GM18858 (cell line): Measurements from ENCODE around the gene CCDC80.
"Not testable (repeated sequence)": the region's sequence is repeated elsewhere in the genome, so short reads cannot be mapped to it uniquely, and the experiment has no call there.

Experiments used
- ATAC-seq: cut with Tn5 transposase; IDR thresholded peaks from one replicate; pipeline ENCODE4 v1.9.1; 2021; ENCODE audit not compliant: unreplicated experiment

The CCDC80 gene

DNA sequence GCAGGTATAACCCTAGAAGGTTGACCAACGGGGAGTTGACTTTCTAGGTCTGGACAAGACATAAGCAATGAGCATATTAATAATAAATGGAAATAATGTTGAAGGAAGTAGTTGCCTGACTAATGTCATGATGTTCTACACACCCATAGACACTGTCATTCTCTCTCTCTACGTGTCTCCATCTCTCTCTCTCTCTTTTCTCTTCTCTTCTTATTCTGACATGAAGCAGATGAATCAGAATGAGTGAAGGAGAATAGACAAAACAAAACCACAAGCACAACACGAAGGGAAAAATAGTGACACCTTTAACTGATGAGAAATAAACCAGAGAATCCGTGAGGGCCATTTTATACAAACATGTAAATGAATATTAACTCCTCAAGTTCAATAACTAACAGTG, 26.7 kb upstream of the CCDC80 start:
- ATAC-seq = no peak

DNA sequence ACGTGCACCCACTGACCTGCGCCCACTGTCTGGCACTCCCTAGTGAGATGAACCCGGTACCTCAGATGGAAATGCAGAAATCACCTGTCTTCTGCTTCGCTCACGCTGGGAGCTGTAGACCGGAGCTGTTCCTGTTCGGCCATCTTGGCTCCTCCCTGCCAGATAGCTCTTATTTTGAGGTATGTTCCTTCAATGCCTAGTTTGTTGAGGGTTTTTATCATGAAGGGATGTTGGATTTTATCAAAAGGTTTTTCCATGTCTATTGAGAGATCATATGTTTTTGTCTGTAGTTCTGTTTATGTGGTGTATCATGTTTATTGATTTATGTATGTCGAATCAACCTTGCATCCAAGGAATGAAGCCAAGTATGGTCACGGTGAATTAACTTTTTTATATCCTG, 24.1 kb upstream of the CCDC80 start:
- not testable (repeated sequence) for ATAC-seq

DNA sequence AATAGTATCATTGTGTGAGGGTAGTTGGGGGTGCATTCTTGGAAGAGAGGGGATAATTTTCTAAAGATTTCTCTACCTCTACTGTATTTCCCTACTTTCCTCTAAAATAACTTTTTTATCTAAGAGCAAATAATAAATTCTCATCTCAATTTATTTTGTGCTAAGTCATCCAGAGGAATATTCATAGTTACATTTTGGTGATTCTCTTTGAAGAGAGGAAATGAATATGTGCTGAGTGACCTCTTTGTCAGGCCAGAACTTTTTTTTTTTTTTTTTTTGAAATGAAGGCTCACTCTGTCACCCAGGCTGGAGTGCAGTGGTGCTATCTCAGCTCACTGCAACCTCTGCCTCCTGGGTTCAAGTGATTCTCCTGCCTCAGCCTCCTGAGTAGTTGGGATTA, 15.1 kb upstream of the CCDC80 start:
- no peak for ATAC-seq

DNA sequence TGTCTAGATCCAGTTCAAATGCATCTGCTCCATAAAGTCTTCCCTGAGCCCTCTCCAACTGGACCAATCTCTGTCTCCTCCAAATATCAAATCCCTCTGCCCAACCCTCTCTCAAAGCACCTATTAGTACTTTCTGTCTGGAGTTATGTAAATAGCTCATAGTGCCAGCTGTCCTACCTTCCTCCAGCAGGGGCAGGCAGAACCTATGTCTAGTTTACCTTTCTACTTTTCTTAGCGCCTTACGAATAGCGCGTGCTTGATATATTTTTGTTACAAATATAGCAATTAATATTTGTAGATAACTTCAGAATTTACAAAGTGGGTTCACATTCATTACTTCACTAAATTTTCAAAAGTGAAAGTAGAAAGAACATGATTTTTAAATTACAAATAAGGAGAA, 14.0 kb upstream of the CCDC80 start:
- ATAC-seq = no peak

DNA sequence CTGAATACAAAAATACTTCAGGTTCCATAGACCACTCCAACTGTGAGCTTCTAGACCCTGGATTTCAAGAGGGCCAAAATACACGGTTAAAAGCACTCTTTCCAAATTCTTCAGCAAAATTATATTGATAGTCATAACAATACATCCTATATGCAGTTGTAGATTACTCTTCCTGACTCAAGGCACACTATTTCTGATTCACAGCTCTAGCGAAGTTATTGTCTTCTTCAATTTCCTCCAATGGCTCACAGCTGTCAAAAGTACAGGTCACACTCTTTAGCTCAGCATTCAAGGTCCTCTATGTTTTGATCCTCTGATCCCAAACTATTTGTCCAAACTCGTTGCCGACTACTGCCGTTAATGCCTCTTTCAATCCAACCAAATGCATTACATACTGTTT, 13.5 kb upstream of the CCDC80 start:
- no peak for ATAC-seq

DNA sequence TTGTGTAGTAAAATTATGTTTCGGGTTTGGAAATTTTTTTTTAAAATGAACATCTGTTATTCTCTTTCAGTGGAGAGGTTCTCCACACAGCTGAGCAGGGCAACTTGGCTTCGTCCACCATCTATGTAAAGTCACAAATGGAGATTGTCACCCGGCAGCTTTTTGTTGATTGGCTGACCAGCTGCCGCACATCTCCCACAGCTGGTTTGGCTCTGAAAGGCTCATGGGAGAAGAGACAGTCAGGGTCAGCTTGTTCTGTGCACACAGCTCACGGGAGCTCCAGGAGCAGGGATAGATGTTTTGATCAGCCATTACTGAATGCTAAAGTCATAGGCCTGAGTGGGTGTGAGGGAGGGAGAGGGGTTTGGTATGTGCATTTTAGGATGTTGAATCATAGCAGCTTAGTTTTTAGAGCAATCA, 12.9 kb upstream of the CCDC80 start:
- no peak for ATAC-seq

DNA sequence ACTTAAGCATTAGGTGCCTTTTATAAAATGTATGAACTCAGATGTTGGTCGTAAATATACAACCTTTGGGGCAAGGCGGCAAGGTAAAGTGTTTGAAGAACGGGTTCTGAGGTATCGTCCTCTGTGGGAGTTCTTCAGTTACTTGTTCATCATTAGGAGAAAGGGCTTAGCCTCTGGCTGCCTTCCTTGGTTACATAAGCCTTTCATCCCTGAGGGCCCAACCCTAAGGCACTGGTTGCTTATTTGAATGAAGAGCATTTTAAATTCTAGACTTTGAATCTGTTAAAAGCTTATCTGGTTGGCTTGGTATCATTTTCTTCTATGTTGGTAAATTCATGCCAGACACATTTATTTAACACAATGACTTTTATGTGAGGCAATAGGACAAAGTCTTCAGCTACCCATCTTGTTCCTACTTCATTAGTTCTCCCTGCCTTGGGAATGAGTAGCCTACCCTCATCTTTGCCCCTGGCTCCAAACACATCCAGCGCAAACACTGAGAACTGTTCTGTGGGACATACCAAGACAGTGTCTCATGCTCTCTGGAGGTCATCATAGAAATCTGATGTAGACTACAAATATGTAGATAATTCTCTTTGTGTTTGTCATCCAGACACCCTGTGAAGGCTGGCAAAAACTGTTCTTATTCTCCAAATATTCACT, 12.4 kb upstream of the CCDC80 start:
- ATAC-seq = no peak

DNA sequence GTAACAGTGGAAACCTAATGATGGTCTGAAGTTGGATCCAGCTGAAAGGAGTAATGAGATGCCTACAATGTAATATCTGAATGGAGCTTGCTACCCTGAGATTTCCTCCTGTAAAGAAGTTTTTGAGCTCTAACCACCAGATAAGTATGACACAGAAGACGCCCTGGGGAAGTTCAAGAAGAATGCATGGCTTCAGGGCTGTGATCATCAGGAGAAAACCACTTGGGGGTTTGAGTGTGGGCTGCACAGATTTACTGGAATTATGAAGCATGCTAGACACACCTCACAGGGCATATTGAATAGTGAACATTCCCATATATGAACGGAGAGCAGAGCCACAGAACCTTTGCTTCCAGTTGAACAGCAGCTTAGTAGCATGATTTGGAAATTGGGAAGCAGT, 10.6 kb upstream of the CCDC80 start:
- ATAC-seq = no peak

DNA sequence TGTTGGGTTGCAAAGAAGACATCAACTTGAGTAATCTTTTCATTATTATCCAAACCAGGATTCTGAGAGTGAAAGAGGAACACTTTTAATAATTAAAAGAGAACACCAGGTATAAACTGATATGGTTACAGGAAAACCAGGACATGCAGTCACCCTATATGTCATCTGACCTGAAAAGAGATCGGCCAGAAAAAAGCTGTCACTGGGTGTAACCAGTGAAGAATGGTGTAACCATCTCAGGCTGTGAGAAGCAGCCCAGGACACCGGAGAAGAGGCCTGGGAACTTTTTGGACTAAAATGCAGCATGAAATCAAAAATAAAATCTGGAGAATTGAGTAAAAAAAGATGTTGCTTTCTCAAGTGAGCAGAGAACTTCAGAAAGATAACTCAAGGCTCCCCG, 10.1 kb upstream of the CCDC80 start:
- ATAC-seq = no peak

DNA sequence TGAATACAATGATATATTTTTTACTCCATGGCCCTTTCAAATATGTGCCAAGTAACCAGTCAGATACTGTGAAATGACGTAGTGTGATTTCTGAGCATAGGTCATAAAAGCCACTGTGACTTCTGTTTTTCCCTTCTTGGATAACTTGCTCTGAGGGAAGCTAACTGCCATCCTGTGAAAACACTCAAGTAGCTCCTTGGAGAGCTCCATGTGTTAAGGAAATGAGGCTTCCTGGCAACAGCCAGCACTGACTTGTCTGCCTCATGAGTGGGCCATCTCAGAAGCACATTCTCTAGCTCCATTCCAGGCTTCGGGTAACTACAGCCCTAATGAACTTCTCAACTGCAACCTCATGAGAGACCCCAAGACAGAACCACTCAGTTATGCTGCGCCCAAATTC, 9.5 kb upstream of the CCDC80 start:
- no peak for ATAC-seq

DNA sequence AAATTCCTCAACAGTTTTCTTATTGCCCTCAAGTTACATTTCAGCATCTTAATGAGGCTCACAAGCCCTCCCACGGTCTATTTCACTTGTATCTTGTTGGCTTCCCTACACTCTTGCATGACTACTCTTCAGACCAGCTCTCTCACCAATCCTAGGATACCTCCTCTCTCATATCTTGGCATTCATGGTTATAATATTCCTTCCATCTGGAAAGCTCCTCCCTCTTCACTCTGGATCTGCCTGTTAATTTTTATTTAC, 8.5 kb upstream of the CCDC80 start:
- no peak for ATAC-seq

DNA sequence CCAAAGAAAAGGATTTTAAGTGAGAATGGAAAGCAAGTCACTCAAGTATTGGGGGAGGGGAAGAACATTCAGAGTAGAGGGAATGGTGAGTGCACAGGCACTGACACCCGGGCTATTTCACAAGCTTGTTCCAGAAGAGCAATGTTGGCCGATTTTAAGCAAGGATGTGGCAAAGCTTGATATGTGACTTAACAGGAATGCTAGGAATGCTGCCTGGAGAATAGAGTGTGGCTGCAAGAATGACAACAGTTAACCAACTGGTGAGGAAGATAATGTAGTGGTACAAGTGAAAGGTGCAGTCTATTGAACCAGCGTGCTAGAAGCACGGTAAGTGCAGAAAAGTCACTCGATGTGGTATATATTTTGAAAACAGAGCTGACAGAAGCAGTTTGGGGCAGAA, 6.2 kb upstream of the CCDC80 start:
- no peak for ATAC-seq

DNA sequence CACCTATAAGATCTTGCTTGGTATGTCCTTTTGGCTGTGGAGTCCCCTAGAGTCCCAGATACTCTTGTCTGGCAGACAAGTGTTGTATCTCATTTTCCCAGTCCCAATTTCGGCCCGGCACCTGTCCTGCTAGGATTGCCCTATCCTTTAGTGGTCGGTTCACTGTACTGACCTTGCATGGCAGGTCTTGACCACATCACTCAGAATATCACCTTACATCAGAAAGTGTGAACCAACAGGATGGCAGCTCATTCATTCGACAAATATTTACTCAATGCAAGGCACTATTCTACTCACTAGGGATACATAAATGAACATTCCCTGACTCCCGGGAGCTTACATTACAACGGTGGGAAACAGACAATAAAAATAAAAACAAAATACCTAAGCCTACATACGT, 5.7 kb upstream of the CCDC80 start:
- ATAC-seq = no peak

DNA sequence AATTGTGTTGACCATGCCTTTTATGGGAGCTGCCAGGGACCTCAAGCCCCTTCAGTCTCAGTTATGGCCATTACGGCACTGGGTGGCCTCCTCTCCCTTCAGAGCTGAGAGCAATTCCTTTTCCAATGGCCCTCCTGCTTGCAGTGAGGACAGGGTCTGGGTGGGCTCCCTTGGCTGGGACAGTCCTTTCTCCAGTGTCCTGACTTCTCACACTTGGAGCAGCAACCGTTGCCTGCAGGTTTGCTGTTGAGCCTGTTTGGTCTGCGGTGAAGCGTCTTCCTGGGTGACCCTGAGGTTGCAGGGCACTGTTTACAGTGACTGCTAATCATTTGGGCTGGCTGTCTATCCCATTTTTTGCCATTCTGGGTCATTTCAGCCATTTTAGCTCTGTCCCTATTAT, 3.5 kb upstream of the CCDC80 start:
- ATAC-seq = no peak

DNA sequence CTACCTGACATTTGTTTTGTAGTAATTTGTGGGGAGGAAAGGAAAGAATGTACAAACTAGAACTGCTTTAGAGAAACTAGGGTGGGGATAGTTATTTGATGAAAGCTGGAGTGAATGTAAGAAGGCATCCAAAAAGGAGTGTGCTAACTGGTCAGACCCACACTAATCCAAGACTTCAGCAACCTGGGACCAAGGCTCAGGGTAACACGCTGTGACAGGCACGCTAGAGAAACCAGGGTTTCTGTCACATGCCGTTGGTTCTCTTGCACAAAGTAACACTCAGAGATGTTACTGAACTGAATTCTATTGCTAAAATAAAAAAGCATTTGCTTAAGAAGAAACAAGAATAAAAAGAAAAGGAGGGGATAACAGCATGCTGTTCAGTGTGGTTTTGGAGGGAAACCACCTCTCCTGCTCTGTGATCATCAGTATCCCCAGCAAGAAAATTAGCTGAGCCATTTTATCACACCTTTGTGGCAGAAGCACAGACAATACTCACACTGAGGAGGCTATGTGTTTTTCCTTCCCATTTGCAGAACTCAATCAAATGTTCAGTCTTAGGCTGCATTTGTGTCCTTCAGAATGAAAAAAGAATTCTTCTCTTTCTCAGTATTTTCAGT, 2.8 kb upstream of the CCDC80 start:
- no peak for ATAC-seq

DNA sequence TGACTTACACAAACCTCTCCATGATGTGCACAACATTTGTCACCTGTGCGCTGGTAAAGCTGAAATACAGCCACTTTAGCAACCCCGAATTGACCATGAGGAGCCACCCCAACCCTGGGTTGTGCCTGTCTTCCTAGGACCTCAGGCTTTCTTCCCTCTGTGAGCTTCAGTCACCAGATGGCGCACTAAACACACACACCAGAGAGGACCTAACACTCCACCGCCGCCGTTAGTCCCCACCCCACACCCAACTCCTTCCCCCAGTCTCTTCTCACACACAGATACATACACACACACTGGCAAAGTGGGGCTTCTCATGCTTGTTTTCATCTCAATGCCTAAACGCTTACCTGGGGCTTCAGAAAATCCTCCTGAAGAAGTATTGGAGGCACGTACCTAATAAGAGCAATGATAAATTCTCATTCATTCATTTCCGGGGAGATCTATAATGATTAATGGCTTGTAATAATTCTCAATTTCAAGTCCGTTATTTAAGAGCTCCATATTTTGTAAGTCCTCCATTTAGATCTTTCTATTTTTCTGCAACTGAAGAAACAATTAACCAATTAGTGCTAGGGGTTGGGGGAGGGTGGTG, 2.1 kb upstream of the CCDC80 start:
- ATAC-seq = peak; percentile 71

DNA sequence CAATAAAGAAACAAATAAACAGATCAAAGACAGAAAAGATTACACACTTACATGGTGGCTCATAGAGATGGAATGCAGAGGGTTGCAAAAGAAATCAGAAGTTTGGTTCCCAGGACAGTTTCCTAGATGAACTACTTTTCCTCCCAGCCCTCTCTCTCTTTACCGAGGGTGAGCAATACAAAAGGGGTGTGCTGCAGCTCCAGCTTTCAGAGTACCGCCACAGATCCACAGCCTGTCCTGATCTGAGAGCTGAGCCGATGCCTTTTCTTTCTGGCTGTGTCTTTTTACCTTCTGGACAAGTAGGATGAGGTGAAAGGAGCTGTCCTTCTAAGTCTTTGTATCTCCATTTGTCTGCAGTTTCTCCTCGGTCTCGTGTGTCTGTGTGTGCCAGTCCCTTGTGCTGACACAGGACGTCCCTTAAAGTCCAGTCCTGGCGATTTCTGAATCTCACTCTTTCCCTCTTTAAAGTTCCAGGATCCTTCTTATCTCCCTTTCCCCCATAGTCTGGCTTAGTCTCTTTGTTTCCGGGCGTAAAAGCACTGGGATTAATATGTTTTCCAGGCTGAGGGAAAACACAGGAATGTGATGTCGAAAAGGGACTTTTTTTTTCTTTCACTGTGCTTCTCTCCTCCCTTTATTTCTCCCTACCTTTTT, 540 bp downstream of the CCDC80 start:
- ATAC-seq = no peak

DNA sequence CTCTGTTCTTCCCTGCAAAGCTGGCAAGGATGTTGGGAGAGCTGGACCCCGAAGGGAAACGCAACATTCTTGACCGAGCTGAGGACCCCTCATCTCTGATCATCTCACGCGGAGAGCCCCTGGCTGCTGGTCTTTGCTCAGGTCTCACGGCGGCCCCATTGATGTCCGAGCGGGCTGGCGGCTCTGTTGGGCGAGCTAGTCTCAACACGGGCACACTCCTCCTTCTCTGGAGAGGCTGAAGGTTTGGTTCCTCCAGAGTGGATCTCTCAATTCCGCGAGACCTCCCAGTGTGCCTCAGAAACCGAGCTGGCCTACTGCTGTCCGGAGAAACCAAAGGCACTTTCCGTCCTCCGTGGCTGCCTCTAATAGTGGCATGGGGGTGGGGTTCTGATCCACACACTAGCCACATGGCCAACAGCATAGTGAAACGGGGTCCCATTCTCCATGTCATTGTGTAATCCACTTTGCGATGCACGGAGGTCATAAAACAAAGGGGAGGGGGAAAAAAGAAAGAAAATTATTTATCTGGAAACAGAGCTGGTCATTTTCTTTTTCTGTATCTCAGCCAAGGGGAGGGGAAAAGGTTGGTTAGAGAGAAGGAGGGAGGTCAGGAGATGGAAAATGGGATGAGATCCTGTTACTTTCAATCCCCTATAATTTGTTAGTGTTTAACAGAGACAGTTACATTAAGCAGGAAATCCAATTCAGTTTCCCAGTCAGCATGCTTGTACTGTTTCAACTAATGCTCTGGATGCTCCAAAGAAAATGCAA, 1.3 kb downstream of the CCDC80 start:
- ATAC-seq = no peak

DNA sequence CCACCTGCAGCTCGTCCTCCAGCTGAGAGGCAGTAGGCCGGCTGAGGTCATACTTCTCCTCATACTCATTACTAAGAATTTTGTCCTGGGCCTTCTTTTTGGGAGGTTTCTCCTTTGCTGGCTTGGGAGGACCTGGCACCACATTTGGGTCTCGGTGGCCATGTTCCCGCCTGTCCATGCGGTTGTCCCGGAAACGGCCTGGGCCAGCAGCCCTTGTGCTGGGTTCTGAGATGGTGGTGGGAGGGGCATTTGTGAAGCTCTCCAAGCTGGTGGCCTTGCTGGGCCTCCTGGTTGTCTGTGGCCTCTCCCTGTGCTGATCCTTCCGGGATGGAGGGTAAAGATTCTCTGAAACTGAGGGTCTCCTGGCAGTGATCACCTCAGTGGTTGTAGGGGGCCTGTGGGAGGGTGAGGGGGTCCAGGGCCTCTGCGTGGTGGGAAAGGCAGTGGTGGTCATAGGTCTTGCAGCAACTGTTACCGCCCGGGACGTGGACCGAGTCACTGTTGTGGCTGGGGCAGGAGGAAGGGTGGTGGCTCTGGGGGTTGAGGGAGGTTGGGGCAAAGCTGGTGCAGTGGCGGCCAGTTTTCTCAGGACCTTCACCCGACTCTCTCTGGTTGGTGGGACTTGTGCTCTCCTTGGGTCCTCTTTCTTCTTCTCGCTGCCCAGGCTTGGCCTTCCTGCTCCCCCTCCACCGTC, 2.5 kb downstream of the CCDC80 start:
- no peak for ATAC-seq

DNA sequence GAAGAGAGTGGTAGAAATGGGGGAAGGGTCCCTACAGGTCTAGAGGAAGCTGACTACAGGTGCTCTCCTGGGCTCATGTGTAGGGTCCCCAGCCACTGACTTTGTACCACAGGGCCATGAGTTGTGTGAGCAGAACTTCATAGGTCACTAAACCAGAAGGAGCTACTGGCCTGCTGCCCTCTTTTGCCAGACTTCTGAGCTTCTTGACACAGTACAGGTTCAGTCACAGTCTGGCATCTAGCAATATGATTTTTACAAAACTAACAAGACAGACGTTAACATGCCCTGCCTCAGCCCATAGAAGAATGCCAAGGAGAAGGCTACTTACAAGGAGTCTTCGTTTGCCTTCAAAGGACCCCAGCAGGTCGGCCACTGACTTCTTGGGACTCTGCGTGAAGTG, 3.2 kb downstream of the CCDC80 start:
- no peak for ATAC-seq

DNA sequence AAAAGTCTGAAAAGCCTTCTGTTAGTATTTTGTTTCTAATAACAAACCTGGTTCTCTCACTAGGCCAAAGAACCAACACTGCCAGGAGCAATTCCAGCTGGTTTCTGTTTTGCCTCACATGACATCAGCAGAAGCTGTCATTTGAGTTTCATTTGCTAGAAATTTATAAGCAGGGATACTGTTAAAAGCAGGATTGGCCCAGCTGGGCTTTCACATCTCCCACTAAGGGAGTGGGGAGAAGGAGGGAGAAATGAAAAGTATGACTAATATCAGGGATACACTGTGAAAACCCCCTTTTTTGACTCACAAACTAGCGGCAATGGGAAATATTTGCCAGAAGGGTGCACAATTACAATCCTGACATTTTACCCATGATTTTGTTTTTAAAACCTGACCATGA, 5.3 kb downstream of the CCDC80 start:
- no peak for ATAC-seq
